HepG2 (cell line): ENCODE measurements around the gene NMRAL1. TPM values are rescaled to one million over a fixed set of nuclear protein-coding genes. Genes with fewer than 3 reads are reported as not detected.
A peak's percentile ranks its signal among the peaks of the same experiment; 100 is the strongest.

Experiments
- BHLHE40 ChIP-seq: IDR thresholded peaks from 2 replicates; pipeline ENCODE4 v1.6.1; 2011; ENCODE audit warnings: low read length, improper control_type of control experiment
- CBX5 ChIP-seq: sonication (generic); formaldehyde crosslinking; IDR thresholded peaks from 2 replicates; pipeline ENCODE4 v1.4.0; 2020; ENCODE audit warnings: missing genetic modification reagents, borderline replicate concordance
- DBP ChIP-seq: sonication (generic); formaldehyde crosslinking; IDR thresholded peaks from 2 replicates; pipeline ENCODE4 v1.4.0; 2020; ENCODE audit warnings: missing genetic modification reagents; ENCODE audit errors: not compliant biosample characterization
- DMAP1 ChIP-seq: IDR thresholded peaks from 2 replicates; pipeline ENCODE4 v1.6.1; 2016
- DRAP1 ChIP-seq: IDR thresholded peaks from 2 replicates; pipeline ENCODE4 v1.6.1; 2016; ENCODE audit warnings: missing genetic modification reagents, missing compliant biosample characterization
- ERF ChIP-seq: IDR thresholded peaks from 2 replicates; pipeline ENCODE4 v1.6.1; 2018; ENCODE audit warnings: missing biosample characterization, missing genetic modification reagents
- GTF2F1 ChIP-seq: fragments of 150-350 bp; IDR thresholded peaks from 2 replicates; pipeline ENCODE4 v1.6.1; 2014; ENCODE audit warnings: low read length
- HOMEZ ChIP-seq: IDR thresholded peaks from 2 replicates; pipeline ENCODE4 v1.6.1; 2016; ENCODE audit warnings: low read depth
- KDM5B ChIP-seq: sonication (generic); formaldehyde crosslinking; IDR thresholded peaks from 2 replicates; pipeline ENCODE4 v1.4.0; 2020; ENCODE audit warnings: missing genetic modification reagents, mild to moderate bottlenecking, borderline replicate concordance
- KLF16 ChIP-seq, 2 experiments: sonication (generic) in 1 of 2; formaldehyde crosslinking in 1 of 2; IDR thresholded peaks; 2 replicates each; pipeline versions ENCODE4 v1.6.1 to v1.8.0; 2016 to 2023; ENCODE audit warnings: missing genetic modification reagents in 2 of 2, missing compliant biosample characterization in 1 of 2
- MXD1 ChIP-seq: sonication (generic); formaldehyde crosslinking; IDR thresholded peaks from 2 replicates; pipeline ENCODE4 v1.4.0; 2020; ENCODE audit warnings: mild to moderate bottlenecking, missing genetic modification reagents
- MXI1 ChIP-seq: IDR thresholded peaks from 3 replicates; pipeline ENCODE4 v1.6.1; 2012; ENCODE audit warnings: low read depth, low read length, inconsistent platforms, borderline replicate concordance
- NR0B2 ChIP-seq: sonication (generic); formaldehyde crosslinking; IDR thresholded peaks from 2 replicates; pipeline ENCODE4 v1.4.0; 2020; ENCODE audit warnings: mild to moderate bottlenecking, missing genetic modification reagents
- RAD51 ChIP-seq: fragments of 450-650 bp; IDR thresholded peaks from 2 replicates; pipeline ENCODE4 v1.6.1; 2016; ENCODE audit warnings: borderline replicate concordance
- RXRB ChIP-seq: IDR thresholded peaks from 2 replicates; pipeline ENCODE4 v1.6.1; 2016; ENCODE audit warnings: borderline replicate concordance, missing genetic modification reagents, missing compliant biosample characterization
- SP1 ChIP-seq, 2 experiments: fragments of 450-650 bp in 1 of 2; sonication (generic) in 1 of 2; formaldehyde crosslinking in 1 of 2; IDR thresholded peaks; 2 replicates each; pipeline versions ENCODE4 v1.4.0 to v1.6.1; 2016 to 2020; ENCODE audit warnings: missing genetic modification reagents in 1 of 2
- TEAD3 ChIP-seq: optimal IDR thresholded peaks from 2 replicates; pipeline ENCODE3; 2016; ENCODE audit warnings: borderline replicate concordance
- TERF1 ChIP-seq: sonication (generic); formaldehyde crosslinking; IDR thresholded peaks from 2 replicates; pipeline ENCODE4 v1.8.0; 2022; ENCODE audit warnings: mild to moderate bottlenecking, missing genetic modification reagents, moderate library complexity
- TFDP2 ChIP-seq: sonication (generic); formaldehyde crosslinking; IDR thresholded peaks from 2 replicates; pipeline ENCODE4 v1.4.0; 2020; ENCODE audit warnings: missing genetic modification reagents
- ZNF235 ChIP-seq: sonication (generic); formaldehyde crosslinking; IDR thresholded peaks from 2 replicates; pipeline ENCODE4 v1.8.1; 2023; ENCODE audit warnings: mild to moderate bottlenecking, missing genetic modification reagents, borderline replicate concordance
- ZNF274 ChIP-seq: sonication (generic); formaldehyde crosslinking; IDR thresholded peaks from 2 replicates; pipeline ENCODE4 v1.5.1; 2020; ENCODE audit warnings: mild to moderate bottlenecking, missing genetic modification reagents
- polyA plus RNA-seq, 8 experiments: library from polyadenylated mRNA; depleted of rRNA in 3 of 8; stranded (reverse) in 7 of 8; unstranded in 1 of 8; fragments of >200 nt; fragmentation: Illumina TruSeq in 4 of 8; extraction: Trizol in 4 of 8; gene quantifications; 2 replicates each; pipeline versions ENCODE4 v1.2.1 to v1.2.3, GENCODE V29; 2011 to 2016; ENCODE audit warnings: low read depth in 4 of 8, missing spikeins in 1 of 8, mixed read lengths in 1 of 8; ENCODE audit not compliant: insufficient read depth in 1 of 8
- total RNA-seq, 5 experiments: library from RNA; depleted of rRNA; stranded (reverse); fragments of >200 nt; fragmentation: Illumina TruSeq; extraction: Trizol; gene quantifications; 2 replicates each; pipeline ENCODE4 v1.2.3, GENCODE V29; 2016; ENCODE audit warnings: low read depth in 1 of 5

Gene NMRAL1
- total and polyA plus RNA-seq, 2 of the 13 experiments (the other 11 are each of a cell fraction or from before 2014, with no cell fraction given) = 30.8 to 33.1 TPM

GRCh38 chr16:4416200-4417032, 58.0 kb downstream of the NMRAL1 start, which contains the start of gene CORO7 (continued):
- TF ChIP-seq TERF1 (CRISPR knock-in tag) (peak; percentile 22; the same call in 1 of the 2 replicates), ZNF274 (peak; percentile 52; the same call in 1 of the 2 replicates), HOMEZ (CRISPR knock-in tag) (no peak), RXRB (CRISPR knock-in tag) (no peak), DMAP1 (CRISPR knock-in tag) (peak; percentile 30; the same call in 1 of the 2 replicates), SP1 (IDR thresholded peaks at IDR 0.05) (no peak), SP1 (CRISPR knock-in tag; IDR thresholded peaks at IDR 0.05) (peak; percentile 97), RAD51 (peak; percentile 86), TEAD3 (CRISPR knock-in tag) (peak; percentile 27), NR0B2 (CRISPR knock-in tag) (peak; percentile 61; the same call in 1 of the 2 replicates), ZNF235 (CRISPR knock-in tag) (0 out of 2 replicates have a peak, but pooled peaks have one; percentile 35), TFDP2 (CRISPR knock-in tag) (peak; percentile 87), GTF2F1 (no peak), KLF16 (CRISPR knock-in tag; IDR thresholded peaks at IDR 0.05) (no peak; a peak in 1 of 4 replicates), DRAP1 (peak; percentile 87), DBP (CRISPR knock-in tag) (no peak), BHLHE40 (peak; percentile 51; the same call in 1 of the 2 replicates), ERF (CRISPR knock-in tag) (no peak), KDM5B (CRISPR knock-in tag) (peak; percentile 77; the same call in 1 of the 2 replicates), MXD1 (CRISPR knock-in tag) (peak; percentile 67; the same call in 1 of the 2 replicates), CBX5 (CRISPR knock-in tag) (no peak; the same call in 1 of the 2 replicates), MXI1 (peak; percentile 81; the same call in 2 of the 3 replicates)
- TF ChIP-seq, all 625 proteins: peak for 107
